Measurements from ENCODE around the gene C8G.
A peak's percentile ranks its signal among the peaks of the same experiment; 100 is the strongest.

Gene C8G

GRCh38 chr9:136944519-136945332 lies at the start of gene C8G, which contains the start of gene FBXW5:
C8G (plus strand) TSS chr9:136945243; CDS start chr9:136945321, 78 bp downstream.
FBXW5 (minus strand) TSS chr9:136944738; CDS start chr9:136944083, 655 bp downstream.
- DNase-seq: peak; percentile 93

- DNase-seq: no peak
Observed at GRCh38 chr9:136896027-136896426, 49.0 kb upstream of the C8G start.

GRCh38 chr9:136898483-136899100 lies 46.5 kb upstream of the C8G start:
- no peak for DNase-seq

GRCh38 chr9:136899196-136899595 lies 45.8 kb upstream of the C8G start:
- no peak for DNase-seq

- DNase-seq: no peak
Observed at GRCh38 chr9:136900556-136900955, 44.5 kb upstream of the C8G start.

- no peak for DNase-seq
Observed at GRCh38 chr9:136900988-136901515, 44.0 kb upstream of the C8G start.

GRCh38 chr9:136901516-136902258 lies 43.4 kb upstream of the C8G start:
- DNase-seq: peak; percentile 73

GRCh38 chr9:136902259-136902821 lies 42.7 kb upstream of the C8G start:
- DNase-seq: peak; percentile 87

GRCh38 chr9:136903041-136903554 lies 41.9 kb upstream of the C8G start:
- DNase-seq: no peak

GRCh38 chr9:136906266-136906665 lies 38.8 kb upstream of the C8G start:
- no peak for DNase-seq

- no peak for DNase-seq
Observed at GRCh38 chr9:136907011-136907914, 37.8 kb upstream of the C8G start.

- no peak for DNase-seq
Observed at GRCh38 chr9:136910197-136910900, 34.7 kb upstream of the C8G start.

- no peak for DNase-seq
Observed at GRCh38 chr9:136910901-136911245, 34.2 kb upstream of the C8G start.

- no peak for DNase-seq
Observed at GRCh38 chr9:136913701-136914438, 31.2 kb upstream of the C8G start.

- DNase-seq: no peak
Observed at GRCh38 chr9:136915632-136916329, 29.3 kb upstream of the C8G start.

GRCh38 chr9:136916330-136917184 lies 28.5 kb upstream of the C8G start:
- peak; percentile 29 for DNase-seq

GRCh38 chr9:136917902-136918301 lies 27.1 kb upstream of the C8G start:
- no peak for DNase-seq

- DNase-seq: no peak
Observed at GRCh38 chr9:136920069-136920468, 25.0 kb upstream of the C8G start.

Measured in stimulated activated CD4-positive, alpha-beta T cell treated with anti-CD3 and anti-CD28 coated beads, Interleukin-1b, Interleukin-23, amount 100 ng/mL, for 48 hours (primary cell).